Common myeloid progenitor, CD34-positive (primary cell): Measurements from ENCODE around the gene NUAK2.
A peak's percentile ranks its signal among the peaks of the same experiment; 100 is the strongest.

Source experiments
- CTCF ChIA-PET: fragments of 350-600 bp; sonication (Branson Sonifier 250); formaldehyde crosslinking; loops from one replicate; lab custom pipeline; 2021; ENCODE audit warnings: antibody characterized with exemption; lab: Charles Lee
- POLR2A ChIA-PET: fragments of 350-600 bp; sonication (Branson Sonifier 250); formaldehyde crosslinking; loops from one replicate; lab custom pipeline; 2021; ENCODE audit warnings: antibody characterized with exemption; lab: Charles Lee
- DNase-seq, 3 donors: peaks; one replicate each; pipeline versions ENCODE4 v3.0.0 to v3.0.0-alpha.2; 2013
- H3K27ac ChIP-seq, 2 experiments: 1 replicate in 1 of 2; 2 replicates in 1 of 2; pipeline ENCODE4 v1.7.0; 2013; ENCODE audit warnings: inconsistent platforms in 2 of 2, low read length in 2 of 2, mild to moderate bottlenecking in 2 of 2, low read depth in 1 of 2, moderate library complexity in 1 of 2; ENCODE audit not compliant: severe bottlenecking in 2 of 2, insufficient read depth in 1 of 2, poor library complexity in 1 of 2
- H3K27me3 ChIP-seq, 5 experiments: replicated peaks in 2 of 5; 1 replicate in 3 of 5; 2 replicates in 2 of 5; pipeline versions ENCODE4 v1.6.1 to v1.7.0; 2013; ENCODE audit warnings: low read length in 4 of 5, mild to moderate bottlenecking in 2 of 5, moderate library complexity in 2 of 5, inconsistent platforms in 1 of 5; ENCODE audit not compliant: insufficient read depth in 5 of 5, control insufficient read depth in 4 of 5
- H3K36me3 ChIP-seq, 4 experiments: 1 replicate in 2 of 4; 2 replicates in 2 of 4; pipeline versions ENCODE4 v1.6.1 to v1.7.0; 2013; ENCODE audit warnings: low read length in 3 of 4, control low read depth in 1 of 4, mild to moderate bottlenecking in 1 of 4; ENCODE audit not compliant: control insufficient read depth in 4 of 4, insufficient read depth in 4 of 4
- H3K4me1 ChIP-seq, 4 experiments: 1 replicate in 3 of 4; 2 replicates in 1 of 4; pipeline versions ENCODE4 v1.6.1 to v1.7.1; 2013; ENCODE audit warnings: low read length in 3 of 4, mild to moderate bottlenecking in 3 of 4, control low read depth in 1 of 4, inconsistent platforms in 1 of 4, moderate library complexity in 1 of 4; ENCODE audit not compliant: control insufficient read depth in 4 of 4, insufficient read depth in 4 of 4; ENCODE audit errors: control extremely low read depth in 1 of 4
- H3K4me3 ChIP-seq, 7 experiments: 1 replicate in 4 of 7; 2 replicates in 3 of 7; pipeline versions ENCODE4 v1.5.1 to v1.7.0; 2013; ENCODE audit warnings: mild to moderate bottlenecking in 7 of 7, low read length in 6 of 7, moderate library complexity in 6 of 7, inconsistent platforms in 2 of 7, low read depth in 2 of 7, control low read depth in 1 of 7; ENCODE audit not compliant: insufficient read depth in 4 of 7, control insufficient read depth in 1 of 7; ENCODE audit errors: extremely low read depth in 1 of 7
- H3K9me3 ChIP-seq, 5 experiments: 1 replicate in 4 of 5; 2 replicates in 1 of 5; pipeline versions ENCODE4 v1.6.1 to v1.7.1; 2013; ENCODE audit warnings: low read length in 4 of 5, mild to moderate bottlenecking in 2 of 5, inconsistent platforms in 1 of 5, low read depth in 1 of 5, moderate library complexity in 1 of 5; ENCODE audit not compliant: control insufficient read depth in 4 of 5, insufficient read depth in 2 of 5; ENCODE audit errors: control extremely low read depth in 1 of 5
- WGBS: methylation state at CpG from one replicate; pipeline ENCODE4 v1.1.5; 2013; ENCODE audit not compliant: insufficient coverage; 5-methylcytosine and 5-hydroxymethylcytosine counted together

NUAK2 gene

DNA sequence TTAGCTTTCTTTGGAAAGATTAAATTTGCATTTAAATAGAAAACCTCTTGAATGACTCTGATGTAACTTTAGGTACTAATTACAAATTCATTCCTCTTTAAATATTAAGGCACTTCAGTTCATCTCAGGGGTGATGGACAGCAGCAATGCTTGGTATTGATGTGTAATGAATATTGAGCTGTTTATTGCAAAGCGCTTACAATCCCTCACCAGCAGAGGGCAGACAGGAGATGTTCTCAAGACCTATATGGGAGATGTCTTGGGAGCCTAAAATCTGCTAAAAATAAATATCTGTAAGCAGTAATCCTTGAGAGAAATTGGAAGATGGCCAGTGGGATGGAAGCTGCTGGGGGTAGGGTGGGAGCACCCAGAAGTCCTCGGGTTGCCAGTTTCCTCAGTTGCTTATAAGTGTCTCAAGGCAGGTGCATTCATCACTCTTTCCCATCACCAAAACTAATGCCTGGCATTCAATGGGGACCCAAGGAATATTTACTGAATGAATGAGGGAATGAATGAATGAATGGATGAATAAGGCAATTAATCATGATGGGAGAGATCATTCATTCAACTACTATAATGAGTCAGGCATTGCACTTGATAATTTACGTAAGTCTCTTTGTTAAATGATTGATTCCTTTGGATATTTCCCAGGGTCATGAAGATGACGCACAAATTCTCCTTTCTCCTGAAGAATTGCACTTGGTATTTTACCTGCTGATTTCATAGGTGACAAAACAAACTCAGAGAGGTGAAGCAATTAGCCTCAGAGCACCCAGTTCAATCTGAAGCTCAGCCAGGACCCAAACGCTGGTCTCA lies 32.9 kb upstream of the NUAK2 start:
- Histone ChIP-seq H3K27ac (no peak overlapping the region), H3K36me3 (no peaks in the 10 kb centered on the region), H3K9me3 (no peaks in the 10 kb centered on the region), H3K4me1 (no peaks in the 10 kb centered on the region), H3K27me3 (peaks cover 0 to 13% (median 2%) of the 10 kb centered on the region in 5 experiments), H3K4me3 (no peak overlapping the region)
- 40% methylated on average over 3 of the region's 5 CpGs for whole genome bisulfite sequencing
- POLR2A ChIA-PET = no interaction called here
- CTCF ChIA-PET = interaction anchor here (0.7 to 2.7 kb wide), 26 partner anchors 9 to 219 kb away, joined by 3 to 27 read pairs (median 5); no protein-coding TSS in a partner anchor
- DNase-seq = peak; percentile 68 to 85 (median 78)

DNA sequence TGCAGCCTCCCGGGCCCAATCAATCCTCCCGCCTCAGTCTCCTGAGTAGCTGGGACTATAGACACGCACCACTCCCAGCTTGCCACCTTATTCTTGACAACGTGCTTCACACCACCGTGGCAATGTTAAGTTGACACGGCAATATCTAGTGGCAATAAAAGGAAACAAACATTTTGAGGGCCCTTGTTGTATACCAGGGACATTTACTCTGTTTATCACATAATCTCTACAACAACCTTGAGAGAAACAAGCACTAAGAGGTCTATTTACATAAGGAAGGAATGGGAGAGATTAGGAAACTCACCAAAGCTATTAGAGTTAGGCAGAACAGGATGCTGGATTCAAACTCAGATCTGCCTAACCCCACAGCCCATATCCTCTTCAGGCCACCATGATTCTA lies 32.1 kb upstream of the NUAK2 start:
- H3K27me3 ChIP-seq = peaks cover 0 to 13% (median under 1%) of the 10 kb centered on the region in 5 experiments
- DNase-seq = no peak
- H3K27ac ChIP-seq = no peak overlapping the region
- H3K4me1 ChIP-seq = peaks cover 0 to 4% (median under 1%) of the 10 kb centered on the region in 4 experiments
- no peaks in the 10 kb centered on the region for H3K9me3 ChIP-seq
- CTCF ChIA-PET = interaction anchor here (0.7 to 2.7 kb wide), 22 partner anchors 9 to 219 kb away, joined by 3 to 27 read pairs (median 4); no protein-coding TSS in a partner anchor
- H3K4me3 ChIP-seq = no peak overlapping the region
- 100% methylated on average over 3 of the region's 6 CpGs for WGBS
- H3K36me3 ChIP-seq = no peaks in the 10 kb centered on the region
- POLR2A ChIA-PET = no interaction called here

DNA sequence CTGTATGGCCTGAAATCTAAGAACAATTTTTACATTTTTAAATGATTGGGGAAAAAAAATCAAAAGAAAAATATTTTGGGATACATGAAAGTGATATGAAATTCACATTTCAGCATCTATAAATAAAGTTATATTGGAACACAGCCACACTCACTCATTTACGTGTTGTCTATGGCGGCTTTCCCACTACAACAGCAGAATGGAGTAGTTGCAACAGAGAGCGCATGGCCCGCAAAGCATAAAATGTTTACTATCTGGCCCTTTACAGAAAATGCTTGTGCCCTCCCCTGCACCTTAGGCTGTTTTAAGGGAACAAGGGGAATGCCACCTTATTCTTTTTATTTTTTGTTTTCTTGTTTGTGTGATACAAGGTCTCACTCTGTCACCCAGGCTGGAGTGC lies 31.6 kb upstream of the NUAK2 start:
- 100% methylated on average over 4 of the region's 4 CpGs for WGBS
- Histone ChIP-seq H3K27ac (no peak overlapping the region), H3K4me3 (no peak overlapping the region), H3K9me3 (no peaks in the 10 kb centered on the region), H3K4me1 (peaks cover 0 to 4% (median under 1%) of the 10 kb centered on the region in 4 experiments), H3K27me3 (peaks cover 0 to 13% (median 0%) of the 10 kb centered on the region in 5 experiments), H3K36me3 (no peaks in the 10 kb centered on the region)
- POLR2A ChIA-PET = no interaction called here
- DNase-seq = no peak
- CTCF ChIA-PET = interaction anchor here (1.2 to 2.7 kb wide), 11 partner anchors 13 to 220 kb away, joined by 3 to 27 read pairs (median 4); no protein-coding TSS in a partner anchor

DNA sequence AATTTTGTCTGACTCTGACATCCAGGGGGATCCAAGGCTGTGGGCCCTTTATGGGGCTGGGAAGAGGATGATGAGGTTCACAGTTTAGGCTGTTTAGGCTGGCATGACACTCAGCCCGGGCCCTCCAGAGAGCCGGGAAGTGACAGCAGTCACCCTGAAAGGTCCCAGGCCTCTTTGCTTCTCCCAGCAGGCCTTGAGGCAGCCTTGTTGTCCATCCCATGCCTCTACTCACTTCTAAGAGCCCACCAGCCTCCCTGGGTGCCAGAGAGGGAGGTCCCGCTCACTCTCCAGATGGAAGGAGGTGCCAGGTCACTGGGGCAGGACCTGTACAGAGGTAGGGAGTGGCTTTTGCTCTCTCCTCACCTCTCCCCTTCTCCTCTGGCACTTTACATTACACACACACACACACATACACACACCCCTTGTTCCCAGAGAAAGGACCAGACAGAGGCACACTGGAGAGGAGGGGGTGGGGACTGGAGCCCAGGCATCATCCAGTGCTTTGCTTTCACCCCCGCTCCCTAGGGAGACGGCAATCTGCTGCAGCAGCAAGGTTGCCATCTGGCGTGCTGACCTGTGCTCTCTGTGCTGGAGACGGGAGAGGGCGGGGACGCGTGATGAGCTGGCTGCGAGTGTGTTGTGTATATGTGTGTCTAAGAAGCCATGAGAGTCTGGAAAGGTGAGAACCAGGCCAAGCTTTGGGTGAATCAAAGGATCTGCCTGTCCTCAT lies 30.6 kb upstream of the NUAK2 start:
- peaks cover 0 to 13% (median 0%) of the 10 kb centered on the region in 5 experiments for H3K27me3 ChIP-seq
- H3K9me3 ChIP-seq = no peaks in the 10 kb centered on the region
- 95% methylated on average over 10 of the region's 11 CpGs for WGBS
- H3K36me3 ChIP-seq = no peaks in the 10 kb centered on the region
- ChIA-PET POLR2A (no interaction called here), CTCF (interaction anchor here (0.8 to 4.0 kb wide), 5 partner anchors 15 to 171 kb away, joined by 3 to 33 read pairs (median 12); no protein-coding TSS in a partner anchor)
- H3K27ac ChIP-seq = no peak overlapping the region
- peaks cover 0 to 4% (median under 1%) of the 10 kb centered on the region in 4 experiments for H3K4me1 ChIP-seq
- no peak overlapping the region for H3K4me3 ChIP-seq
- no peak for DNase-seq

DNA sequence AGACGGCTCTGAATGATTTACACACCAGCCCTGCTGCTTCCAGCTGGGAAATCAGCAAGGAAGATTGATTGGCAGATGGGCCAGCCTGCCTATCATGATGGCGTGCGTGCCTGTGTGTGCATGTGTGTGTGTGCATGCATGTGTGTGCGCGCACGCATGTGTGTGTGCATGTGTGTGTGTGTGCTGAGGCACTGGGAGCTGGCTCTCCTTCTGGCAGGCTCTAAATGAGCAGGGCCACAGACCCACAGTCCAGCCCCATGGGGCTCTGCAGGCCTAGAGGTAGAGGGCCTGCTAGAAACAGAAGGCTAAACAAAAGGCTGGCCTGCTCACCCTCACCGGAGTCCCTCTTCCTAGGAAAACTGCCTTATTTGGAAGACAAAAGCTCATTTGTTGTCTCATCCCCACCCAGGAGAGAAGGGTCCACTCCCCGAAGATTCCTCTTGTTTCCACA lies 29.2 kb upstream of the NUAK2 start:
- peaks cover 0 to 4% (median 2%) of the 10 kb centered on the region in 4 experiments for H3K4me1 ChIP-seq
- peaks cover 0 to 16% (median 3%) of the 10 kb centered on the region in 5 experiments for H3K27me3 ChIP-seq
- ChIA-PET CTCF (interaction anchor here (0.7 to 4.0 kb wide), 10 partner anchors 12 to 173 kb away, joined by 3 to 33 read pairs (median 4); no protein-coding TSS in a partner anchor), POLR2A (no interaction called here)
- no peak for DNase-seq
- WGBS = 78% methylated on average over 8 of the region's 8 CpGs
- no peak overlapping the region for H3K4me3 ChIP-seq
- H3K27ac ChIP-seq = no peak overlapping the region
- H3K9me3 ChIP-seq = no peaks in the 10 kb centered on the region
- no peaks in the 10 kb centered on the region for H3K36me3 ChIP-seq

DNA sequence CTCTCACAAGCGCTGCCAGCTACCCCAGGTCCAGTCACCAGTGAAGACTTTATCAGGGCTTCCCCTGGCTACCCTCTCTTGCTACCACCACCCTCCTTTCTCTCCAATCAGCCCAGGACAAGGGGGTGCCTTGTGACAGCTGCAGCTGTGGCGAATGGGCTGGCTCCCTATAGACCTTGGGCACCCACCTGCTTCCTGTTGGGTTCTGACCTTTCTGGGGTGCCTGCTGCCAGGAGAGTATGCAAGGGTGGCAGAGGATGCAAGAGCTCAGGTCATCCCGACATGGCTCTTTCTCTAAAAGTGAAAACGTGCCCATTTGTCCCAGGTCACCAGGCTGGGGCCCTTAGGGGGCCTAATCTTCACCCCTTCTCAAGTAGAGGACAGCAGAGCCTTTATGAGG lies 28.6 kb upstream of the NUAK2 start:
- 89% methylated on average over 4 of the region's 4 CpGs for WGBS
- Histone ChIP-seq H3K9me3 (no peaks in the 10 kb centered on the region), H3K27ac (no peak overlapping the region), H3K27me3 (peaks cover 0 to 16% (median 7%) of the 10 kb centered on the region in 5 experiments), H3K4me1 (peaks cover 0 to 4% (median 2%) of the 10 kb centered on the region in 4 experiments), H3K4me3 (no peak overlapping the region), H3K36me3 (no peaks in the 10 kb centered on the region)
- no peak for DNase-seq
- ChIA-PET POLR2A (no interaction called here), CTCF (interaction anchor here (0.7 to 4.0 kb wide), 10 partner anchors 10 to 174 kb away, joined by 3 to 33 read pairs (median 6); no protein-coding TSS in a partner anchor)
